Measurements from ENCODE around the gene SDC3.

DNA sequence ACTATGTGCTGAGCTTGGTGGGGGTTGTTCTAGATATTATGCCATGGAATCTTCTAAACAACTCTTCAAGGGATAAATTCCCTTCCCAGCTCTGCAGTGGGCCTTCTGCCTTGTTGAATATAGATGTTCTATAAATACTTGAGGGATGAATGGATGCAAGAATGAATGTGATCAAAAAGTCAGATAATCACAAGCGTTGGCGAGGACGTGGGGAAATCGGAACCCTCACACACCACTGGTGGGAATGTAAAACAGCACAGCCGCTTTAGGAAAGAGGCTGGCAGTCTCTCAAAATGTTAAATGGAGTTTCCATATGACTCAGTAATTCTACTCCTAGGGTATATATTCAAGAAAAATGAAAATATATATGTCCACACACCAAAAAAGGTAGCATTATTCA is 19.0 kb downstream of the SDC3 start:
- no peak for TF ChIP-seq POLR2A (IDR thresholded peaks at IDR 0.05)
- TF ChIP-seq, protein P1, sequence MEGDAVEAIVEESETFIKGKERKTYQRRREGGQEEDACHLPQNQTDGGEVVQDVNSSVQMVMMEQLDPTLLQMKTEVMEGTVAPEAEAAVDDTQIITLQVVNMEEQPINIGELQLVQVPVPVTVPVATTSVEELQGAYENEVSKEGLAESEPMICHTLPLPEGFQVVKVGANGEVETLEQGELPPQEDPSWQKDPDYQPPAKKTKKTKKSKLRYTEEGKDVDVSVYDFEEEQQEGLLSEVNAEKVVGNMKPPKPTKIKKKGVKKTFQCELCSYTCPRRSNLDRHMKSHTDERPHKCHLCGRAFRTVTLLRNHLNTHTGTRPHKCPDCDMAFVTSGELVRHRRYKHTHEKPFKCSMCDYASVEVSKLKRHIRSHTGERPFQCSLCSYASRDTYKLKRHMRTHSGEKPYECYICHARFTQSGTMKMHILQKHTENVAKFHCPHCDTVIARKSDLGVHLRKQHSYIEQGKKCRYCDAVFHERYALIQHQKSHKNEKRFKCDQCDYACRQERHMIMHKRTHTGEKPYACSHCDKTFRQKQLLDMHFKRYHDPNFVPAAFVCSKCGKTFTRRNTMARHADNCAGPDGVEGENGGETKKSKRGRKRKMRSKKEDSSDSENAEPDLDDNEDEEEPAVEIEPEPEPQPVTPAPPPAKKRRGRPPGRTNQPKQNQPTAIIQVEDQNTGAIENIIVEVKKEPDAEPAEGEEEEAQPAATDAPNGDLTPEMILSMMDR (IDR thresholded peaks at IDR 0.05) = no peak

All from lower leg skin (tissue), 3 donors.